ENCODE results near the gene PDZD2.

The PDZD2 gene

GRCh38 chr5:32020946-32021345, 382.0 kb downstream of the PDZD2 start:
- DNase-seq, result no peak
- H3K4me1 ChIP-seq, result peaks cover 0 to 11% (median 2%) of the 10 kb centered on the region in 4 donors
- no peak overlapping the region for H3K27ac ChIP-seq
- H3K36me3 ChIP-seq, result no peaks in the 10 kb centered on the region
- intact Hi-C loops (cut with DNase I; ENCODE audit: low total_unique reads), result no loop called here
- TF ChIP-seq, protein P1, sequence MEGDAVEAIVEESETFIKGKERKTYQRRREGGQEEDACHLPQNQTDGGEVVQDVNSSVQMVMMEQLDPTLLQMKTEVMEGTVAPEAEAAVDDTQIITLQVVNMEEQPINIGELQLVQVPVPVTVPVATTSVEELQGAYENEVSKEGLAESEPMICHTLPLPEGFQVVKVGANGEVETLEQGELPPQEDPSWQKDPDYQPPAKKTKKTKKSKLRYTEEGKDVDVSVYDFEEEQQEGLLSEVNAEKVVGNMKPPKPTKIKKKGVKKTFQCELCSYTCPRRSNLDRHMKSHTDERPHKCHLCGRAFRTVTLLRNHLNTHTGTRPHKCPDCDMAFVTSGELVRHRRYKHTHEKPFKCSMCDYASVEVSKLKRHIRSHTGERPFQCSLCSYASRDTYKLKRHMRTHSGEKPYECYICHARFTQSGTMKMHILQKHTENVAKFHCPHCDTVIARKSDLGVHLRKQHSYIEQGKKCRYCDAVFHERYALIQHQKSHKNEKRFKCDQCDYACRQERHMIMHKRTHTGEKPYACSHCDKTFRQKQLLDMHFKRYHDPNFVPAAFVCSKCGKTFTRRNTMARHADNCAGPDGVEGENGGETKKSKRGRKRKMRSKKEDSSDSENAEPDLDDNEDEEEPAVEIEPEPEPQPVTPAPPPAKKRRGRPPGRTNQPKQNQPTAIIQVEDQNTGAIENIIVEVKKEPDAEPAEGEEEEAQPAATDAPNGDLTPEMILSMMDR (IDR thresholded peaks at IDR 0.05), result no peak
- H3K4me3 ChIP-seq, result no peak overlapping the region
- no peaks in the 10 kb centered on the region for H3K9me3 ChIP-seq
- H3K27me3 ChIP-seq, result no peaks in the 10 kb centered on the region

DNA sequence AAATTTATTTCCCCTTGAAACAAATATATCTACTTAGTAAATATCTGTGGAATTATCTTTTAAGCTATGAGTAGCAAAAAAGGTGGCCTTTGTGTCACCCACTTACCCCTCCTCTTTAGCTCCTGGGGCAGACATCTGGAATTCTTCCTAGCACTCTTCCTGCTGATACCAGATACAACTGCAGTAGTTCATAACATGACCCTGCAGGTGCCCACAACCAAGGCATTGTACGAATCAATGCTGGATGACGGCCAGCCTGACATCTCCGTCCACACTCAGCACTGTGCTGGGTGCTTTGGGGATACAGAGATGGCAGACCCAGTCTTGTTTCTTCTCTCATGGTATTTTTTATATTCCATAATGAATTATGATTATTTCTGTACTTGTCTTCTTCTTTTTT, 382.8 kb downstream of the PDZD2 start:
- no peak overlapping the region for H3K4me3 ChIP-seq
- H3K27ac ChIP-seq, result no peak overlapping the region

GRCh38 chr5:32022638-32023037, 383.7 kb downstream of the PDZD2 start:
- DNase-seq, result no peak
- Histone ChIP-seq H3K36me3 (no peaks in the 10 kb centered on the region), H3K9me3 (no peaks in the 10 kb centered on the region), H3K4me3 (no peak overlapping the region), H3K27me3 (no peaks in the 10 kb centered on the region), H3K4me1 (peaks cover 0 to 14% (median 6%) of the 10 kb centered on the region in 4 donors), H3K27ac (no peak overlapping the region)
- intact Hi-C loops (cut with DNase I; ENCODE audit: low total_unique reads), result no loop called here
- TF ChIP-seq, protein P1 (IDR thresholded peaks at IDR 0.05), result no peak

More for the DNA sequence above, 382.8 kb downstream of the PDZD2 start:
- peaks cover 0 to 11% (median 2%) of the 10 kb centered on the region in 4 donors for H3K4me1 ChIP-seq
- TF ChIP-seq, protein P1 (IDR thresholded peaks at IDR 0.05), result no peak
- no peaks in the 10 kb centered on the region for H3K9me3 ChIP-seq
- no peaks in the 10 kb centered on the region for H3K36me3 ChIP-seq
- H3K27me3 ChIP-seq, result no peaks in the 10 kb centered on the region
- DNase-seq, result no peak
- intact Hi-C loops (cut with DNase I; ENCODE audit: low total_unique reads), result no loop called here

DNA sequence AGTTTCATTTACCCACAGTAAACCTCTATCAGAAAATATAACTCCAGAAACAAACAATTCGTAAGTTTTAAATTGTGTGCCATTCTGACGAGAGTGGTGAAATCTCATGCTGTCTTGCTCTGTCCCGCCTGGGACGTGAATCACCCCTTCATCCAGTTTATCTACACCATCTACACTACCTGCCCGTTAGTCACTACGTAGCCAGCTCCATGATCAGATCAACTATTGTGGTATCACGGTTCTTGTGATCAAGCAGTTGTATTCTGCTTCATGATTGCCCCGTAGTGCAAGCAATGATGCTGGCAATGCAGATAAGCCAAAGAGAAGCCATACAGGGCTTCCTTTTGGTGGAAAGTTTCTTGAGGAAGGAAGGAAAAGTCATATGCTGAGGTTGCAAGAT, 384.9 kb downstream of the PDZD2 start:
- Histone ChIP-seq H3K9me3 (no peaks in the 10 kb centered on the region), H3K4me3 (no peak overlapping the region), H3K27me3 (no peaks in the 10 kb centered on the region), H3K27ac (no peak overlapping the region), H3K36me3 (no peaks in the 10 kb centered on the region), H3K4me1 (peaks cover 0 to 17% (median 16%) of the 10 kb centered on the region in 4 donors)
- intact Hi-C loops (cut with DNase I; ENCODE audit: low total_unique reads), result no loop called here
- TF ChIP-seq, protein P1 (IDR thresholded peaks at IDR 0.05), result no peak
- no peak for DNase-seq

DNA sequence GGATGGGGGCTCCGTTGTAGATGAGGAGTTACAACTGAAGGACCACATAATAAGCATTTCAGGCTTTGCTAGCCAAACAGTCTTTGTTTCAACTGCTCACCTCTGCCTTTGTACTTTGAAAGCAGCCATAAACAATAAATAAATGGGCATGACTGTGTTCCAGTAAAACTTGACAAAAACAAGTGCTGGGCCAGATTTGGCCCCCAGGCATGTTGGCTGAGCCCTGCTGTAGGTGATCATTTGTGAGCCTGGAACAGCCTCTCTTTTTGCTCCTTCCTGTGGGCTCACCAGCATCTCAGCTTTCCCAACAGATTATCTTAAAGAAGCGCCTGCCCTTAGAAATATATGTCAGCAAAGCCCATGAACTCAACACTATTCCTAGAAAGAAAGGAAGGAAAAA, 385.8 kb downstream of the PDZD2 start:
- H3K9me3 ChIP-seq, result no peaks in the 10 kb centered on the region
- H3K36me3 ChIP-seq, result no peaks in the 10 kb centered on the region
- no peak for DNase-seq
- H3K4me1 ChIP-seq, result peaks cover 0 to 27% (median 18%) of the 10 kb centered on the region in 4 donors
- no peak overlapping the region for H3K27ac ChIP-seq
- no peak overlapping the region for H3K4me3 ChIP-seq
- no peaks in the 10 kb centered on the region for H3K27me3 ChIP-seq
- TF ChIP-seq, protein P1 (IDR thresholded peaks at IDR 0.05), result no peak
- intact Hi-C loops (cut with DNase I; ENCODE audit: low total_unique reads), result no loop called here

Data from tibial artery (tissue), 4 donors.